H9 (cell line): Measurements from ENCODE around the gene PLEKHA5. TPM values are rescaled to one million over a fixed set of nuclear protein-coding genes. Genes with fewer than 3 reads are reported as not detected.

Experiments used
- DNase-seq: peaks from one replicate; pipeline ENCODE4 v3.0.0-alpha.2; 2017
- H2AFZ ChIP-seq: one replicate; pipeline ENCODE4 v1.6.1; 2013; ENCODE audit warnings: mild to moderate bottlenecking, low read length, control low read depth, moderate library complexity
- H2AK5ac ChIP-seq: 2 replicates; pipeline ENCODE4 v1.6.1; 2013; ENCODE audit warnings: low read length, control low read depth, mixed read lengths; ENCODE audit not compliant: insufficient read length
- H2BK120ac ChIP-seq: one replicate; pipeline ENCODE4 v1.6.1; 2013; ENCODE audit warnings: low read depth, mild to moderate bottlenecking, low read length, control low read depth, inconsistent platforms; ENCODE audit not compliant: poor library complexity, severe bottlenecking
- H2BK12ac ChIP-seq: 2 replicates; pipeline ENCODE4 v1.6.1; 2013; ENCODE audit warnings: low read length, control low read depth, mixed read lengths, low read depth; ENCODE audit not compliant: insufficient read length
- H2BK15ac ChIP-seq: 2 replicates; pipeline ENCODE4 v1.6.1; 2013; ENCODE audit warnings: low read depth, low read length, control low read depth
- H2BK20ac ChIP-seq: one replicate; pipeline ENCODE4 v1.6.1; 2013; ENCODE audit warnings: low read depth, mild to moderate bottlenecking, low read length, control low read depth, inconsistent platforms; ENCODE audit not compliant: poor library complexity, severe bottlenecking
- H2BK5ac ChIP-seq: 2 replicates; pipeline ENCODE4 v1.6.1; 2013; ENCODE audit warnings: low read length, control low read depth, mixed read lengths; ENCODE audit not compliant: insufficient read length
- H3K14ac ChIP-seq: 2 replicates; pipeline ENCODE4 v1.6.1; 2013; ENCODE audit warnings: low read length, control low read depth; ENCODE audit not compliant: insufficient read depth
- H3K18ac ChIP-seq: 2 replicates; pipeline ENCODE4 v1.6.1; 2013; ENCODE audit warnings: low read depth, mild to moderate bottlenecking, mixed read lengths, low read length, control low read depth; ENCODE audit not compliant: insufficient read length
- H3K23ac ChIP-seq: 2 replicates; pipeline ENCODE4 v1.6.1; 2013; ENCODE audit warnings: low read length, control low read depth, mixed read lengths, low read depth; ENCODE audit not compliant: insufficient read length
- H3K23me2 ChIP-seq: 2 replicates; pipeline ENCODE4 v1.6.1; 2013; ENCODE audit warnings: low read depth, mild to moderate bottlenecking, mixed read lengths, low read length, control low read depth; ENCODE audit not compliant: insufficient read length, poor library complexity, severe bottlenecking
- H3K27ac ChIP-seq: 2 replicates; pipeline ENCODE4 v1.5.1; 2013; ENCODE audit warnings: low read length, control low read depth, mixed read lengths, low read depth; ENCODE audit not compliant: insufficient read length
- H3K27me3 ChIP-seq: 2 replicates; pipeline ENCODE4 v1.6.1; 2013; ENCODE audit warnings: low read length, control low read depth, inconsistent platforms; ENCODE audit not compliant: insufficient read depth
- H3K4ac ChIP-seq: 2 replicates; pipeline ENCODE4 v1.6.1; 2013; ENCODE audit warnings: low read depth, mild to moderate bottlenecking, control low read depth, inconsistent platforms, low read length, moderate library complexity
- H3K4me1 ChIP-seq: 2 replicates; pipeline ENCODE4 v1.6.1; 2013; ENCODE audit warnings: low read length, control low read depth, inconsistent platforms; ENCODE audit not compliant: insufficient read depth
- H3K4me2 ChIP-seq: 2 replicates; pipeline ENCODE4 v1.6.1; 2013; ENCODE audit warnings: low read length, control low read depth, mixed read lengths; ENCODE audit not compliant: insufficient read length, insufficient read depth
- H3K56ac ChIP-seq: 2 replicates; pipeline ENCODE4 v1.6.1; 2013; ENCODE audit warnings: low read depth, mild to moderate bottlenecking, mixed read lengths, low read length, control low read depth; ENCODE audit not compliant: insufficient read length
- H3K79me1 ChIP-seq: 2 replicates; pipeline ENCODE4 v1.6.1; 2013; ENCODE audit warnings: low read depth, mild to moderate bottlenecking, moderate library complexity, low read length, control low read depth, inconsistent platforms; ENCODE audit not compliant: insufficient read depth, poor library complexity, severe bottlenecking
- H3K79me2 ChIP-seq: 2 replicates; pipeline ENCODE4 v1.6.1; 2013; ENCODE audit warnings: low read length, control low read depth, inconsistent platforms; ENCODE audit not compliant: insufficient read depth
- H3K9ac ChIP-seq: 2 replicates; pipeline ENCODE4 v1.6.1; 2013; ENCODE audit warnings: low read length, control low read depth, mixed read lengths; ENCODE audit not compliant: insufficient read length; ENCODE audit errors: extremely low read depth
- H3K9me3 ChIP-seq: one replicate; pipeline ENCODE4 v1.6.1; 2013; ENCODE audit warnings: low read depth, low read length, inconsistent platforms; ENCODE audit not compliant: control insufficient read depth
- H3T11ph ChIP-seq: one replicate; pipeline ENCODE4 v1.6.1; 2013; ENCODE audit warnings: mild to moderate bottlenecking, low read length, control low read depth, inconsistent platforms
- H4K20me1 ChIP-seq: one replicate; pipeline ENCODE4 v1.6.1; 2013; ENCODE audit not compliant: control insufficient read depth, insufficient read length, insufficient read depth
- H4K5ac ChIP-seq: 2 replicates; pipeline ENCODE4 v1.6.1; 2013; ENCODE audit warnings: low read depth, mild to moderate bottlenecking, mixed read lengths, low read length, control low read depth; ENCODE audit not compliant: insufficient read length
- H4K8ac ChIP-seq: replicated peaks from 2 replicates; pipeline ENCODE4 v1.6.1; 2013; ENCODE audit warnings: low read length, control low read depth, mixed read lengths, low read depth; ENCODE audit not compliant: insufficient read length
- H4K91ac ChIP-seq: 2 replicates; pipeline ENCODE4 v1.6.1; 2013; ENCODE audit warnings: low read depth, mild to moderate bottlenecking, moderate library complexity, mixed read lengths, low read length, control low read depth; ENCODE audit not compliant: insufficient read length
- H3K27ac Mint-ChIP-seq, 3 experiments: 2 replicates in 2 of 3; 3 replicates in 1 of 3; pipeline ENCODE4 v1.8.0; 2020 to 2021; ENCODE audit warnings: mixed read lengths in 3 of 3, mild to moderate bottlenecking in 1 of 3, moderate library complexity in 1 of 3
- H3K27me3 Mint-ChIP-seq: 2 replicates; pipeline ENCODE4 v1.8.0; 2021; ENCODE audit warnings: low read depth, mild to moderate bottlenecking, moderate library complexity, mixed read lengths
- H3K36me3 Mint-ChIP-seq, 3 experiments: 2 replicates in 2 of 3; 3 replicates in 1 of 3; pipeline ENCODE4 v1.8.0; 2020 to 2021; ENCODE audit warnings: low read depth in 3 of 3, mixed read lengths in 3 of 3; ENCODE audit not compliant: insufficient read depth in 1 of 3
- H3K4me1 Mint-ChIP-seq, 2 experiments: 2 replicates each; pipeline ENCODE4 v1.8.0; 2020; ENCODE audit warnings: mixed read lengths in 2 of 2
- H3K4me3 Mint-ChIP-seq, 2 experiments: 2 replicates in 1 of 2; 3 replicates in 1 of 2; pipeline ENCODE4 v1.8.0; 2020 to 2021; ENCODE audit warnings: mild to moderate bottlenecking in 2 of 2, mixed read lengths in 2 of 2, moderate library complexity in 1 of 2
- H3K9me3 Mint-ChIP-seq, 2 experiments: 2 replicates in 1 of 2; 3 replicates in 1 of 2; pipeline ENCODE4 v1.8.0; 2020; ENCODE audit warnings: mild to moderate bottlenecking in 2 of 2, mixed read lengths in 2 of 2, moderate library complexity in 1 of 2
- CTCF ChIP-seq: fragments of 200-600 bp; sonication (generic); conservative IDR thresholded peaks from 3 replicates; pipeline ENCODE4 v1.8.0; 2021; ENCODE audit warnings: antibody characterized with exemption, mild to moderate bottlenecking
- WGBS: extraction: QIAGEN DNeasy Blood & Tissue Kit; methylation state at CpG from one replicate; pipeline ENCODE4 v1.1.7; 2013; ENCODE audit warnings: missing lambda C conversion rate, low lambda C conversion rate, mixed read lengths; ENCODE audit not compliant: insufficient read length; ENCODE audit errors: extremely low coverage; 5-methylcytosine and 5-hydroxymethylcytosine counted together
- total RNA-seq: library from RNA; stranded (reverse); gene quantifications from 2 replicates; pipeline ENCODE4 v1.2.1, GENCODE V29; 2021

The PLEKHA5 gene
- total RNA-seq, 1 experiment from 2014 or later = 86.7 TPM

GRCh38 chr12:19238540-19238939, 109.0 kb downstream of the PLEKHA5 start:
- no peak overlapping the region for H3K4me3 Mint-ChIP-seq
- H3K27me3 Mint-ChIP-seq = no peaks in the 10 kb centered on the region
- no peak overlapping the region for H2BK15ac ChIP-seq
- H3K14ac ChIP-seq = no peak overlapping the region
- no peak overlapping the region for H3K18ac ChIP-seq
- H3K27ac ChIP-seq = no peak overlapping the region
- H4K20me1 ChIP-seq = no peaks in the 10 kb centered on the region
- H3K79me1 ChIP-seq = peaks cover 4% of the 10 kb centered on the region
- no peak overlapping the region for H2AK5ac ChIP-seq
- no peaks in the 10 kb centered on the region for H3K23me2 ChIP-seq
- H3K4ac ChIP-seq = no peak overlapping the region
- H4K8ac ChIP-seq = no peak overlapping the region
- H3K56ac ChIP-seq = no peak overlapping the region
- no peak for DNase-seq
- no peak overlapping the region for H2BK20ac ChIP-seq
- H3K27ac Mint-ChIP-seq = peak overlapping the region in 1 of 3 experiments; percentile 41; a peak in 2 of 7 replicates
- no CpG with 5 or more reads among the region's 3 CpGs for WGBS
- H3K79me2 ChIP-seq = peaks cover 3% of the 10 kb centered on the region; the same call in 1 of the 2 replicates
- H2BK12ac ChIP-seq = no peak overlapping the region
- H4K91ac ChIP-seq = no peak overlapping the region
- H3K4me2 ChIP-seq = no peak overlapping the region
- H3K9ac ChIP-seq = no peak overlapping the region
- H3K9me3 Mint-ChIP-seq = no peaks in the 10 kb centered on the region
- H2BK120ac ChIP-seq = no peak overlapping the region
- H2BK5ac ChIP-seq = no peak overlapping the region
- H3K36me3 Mint-ChIP-seq = no peaks in the 10 kb centered on the region
- H3K4me1 ChIP-seq = peaks cover 7% of the 10 kb centered on the region; the same call in 1 of the 2 replicates
- no peak overlapping the region for H3K23ac ChIP-seq
- no peaks in the 10 kb centered on the region for H3K27me3 ChIP-seq
- H3K4me1 Mint-ChIP-seq = peaks cover 34 to 39% of the 10 kb centered on the region in 2 experiments
- H2AFZ ChIP-seq = no peak overlapping the region
- no peak for TF ChIP-seq CTCF
- no peak overlapping the region for H3T11ph ChIP-seq
- no peaks in the 10 kb centered on the region for H3K9me3 ChIP-seq
- no peak overlapping the region for H4K5ac ChIP-seq
